Omental fat pad (tissue), 4 donors: ENCODE data around the gene ARHGEF6. TPM values are rescaled to one million over a fixed set of nuclear protein-coding genes. Genes with fewer than 3 reads are reported as not detected.

Source experiments
- ATAC-seq: fragments of 150-250 bp; one replicate; pipeline ENCODE4 v1.9.1; 2016; ENCODE audit warnings: mild to moderate bottlenecking, moderate library complexity; ENCODE audit not compliant: low FRiP score
- DNase-seq: peaks from one replicate; pipeline ENCODE4 v3.0.0-alpha.2; 2019; ENCODE audit warnings: low spot score
- CTCF ChIP-seq, 3 donors: fragments of 450-650 bp; IDR thresholded peaks; one replicate each; pipeline ENCODE4 v1.5.1; 2016 to 2017; ENCODE audit warnings: antibody characterized with exemption in 3 of 3, mild to moderate bottlenecking in 3 of 3, moderate library complexity in 2 of 3
- total RNA-seq, 4 donors: library from RNA; depleted of rRNA; stranded (reverse); fragments of >200 nt; gene quantifications; one replicate each; pipeline ENCODE4 v1.1.0, GENCODE V29; 2016

The ARHGEF6 gene
- total RNA-seq, 4 donors from 2014 or later, result 38.8 to 150 (median 57.5) TPM

- no peak for DNase-seq
- no peak for ATAC-seq
- no peak for TF ChIP-seq CTCF (IDR thresholded peaks at IDR 0.05)
These were observed 86.2 kb downstream of the ARHGEF6 start for GRCh38 chrX:136694431-136695087.

- no peak for ATAC-seq
- no peak for DNase-seq
- no peak for TF ChIP-seq CTCF (IDR thresholded peaks at IDR 0.05)
These were observed 88.5 kb downstream of the ARHGEF6 start for GRCh38 chrX:136692271-136692670.

- ATAC-seq, result no peak
- DNase-seq, result no peak
- no peak for TF ChIP-seq CTCF (IDR thresholded peaks at IDR 0.05)
These were observed 89.5 kb downstream of the ARHGEF6 start for GRCh38 chrX:136691028-136691809.

- ATAC-seq (no peak), DNase-seq (no peak)
- no peak for TF ChIP-seq CTCF (IDR thresholded peaks at IDR 0.05)
These were observed 91.3 kb downstream of the ARHGEF6 start for GRCh38 chrX:136689436-136689835.

GRCh38 chrX:136687457-136687856 lies 93.3 kb downstream of the ARHGEF6 start:
- no peak for TF ChIP-seq CTCF (IDR thresholded peaks at IDR 0.05)
- no peak for ATAC-seq
- no peak for DNase-seq

DNA sequence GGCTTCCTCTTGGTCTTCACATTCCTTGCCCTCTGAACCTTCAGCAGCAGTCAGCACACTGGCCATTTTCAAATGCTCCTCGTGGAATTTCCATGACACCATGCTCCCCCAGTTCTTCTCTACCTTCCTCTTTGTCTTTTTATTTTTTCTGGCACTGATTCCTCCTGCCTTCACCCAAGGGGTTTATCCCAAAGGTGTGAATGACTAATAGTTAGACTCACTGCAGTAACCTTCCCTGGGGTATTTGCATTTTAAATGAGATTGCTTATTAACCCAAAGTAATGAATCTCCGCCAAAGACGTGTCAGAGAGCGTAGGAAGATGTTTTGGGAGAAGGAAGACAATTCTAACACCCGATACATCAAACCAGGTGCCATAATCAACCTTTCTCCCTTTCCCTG lies 96.6 kb downstream of the ARHGEF6 start:
- ATAC-seq (no peak), DNase-seq (no peak)
- no peak for TF ChIP-seq CTCF (IDR thresholded peaks at IDR 0.05)

- DNase-seq (no peak), ATAC-seq (no peak)
- TF ChIP-seq CTCF (IDR thresholded peaks at IDR 0.05), result no peak
These were observed 101.2 kb downstream of the ARHGEF6 start for GRCh38 chrX:136679531-136679930.
